ENCODE measurements around the gene TBC1D2.

Gene TBC1D2

GRCh38 chr9:98185021-98185567 lies 70.4 kb downstream of the TBC1D2 start:
- H3K4me2 ChIP-seq (ENCODE audit: low read length): no peak overlapping the region
- no peaks in the 10 kb centered on the region for H3K36me3 ChIP-seq (replicated peaks; ENCODE audit: low read depth, low read length)
- no peaks in the 10 kb centered on the region for H4K20me1 ChIP-seq (ENCODE audit: insufficient read depth, low read length)
- no peak overlapping the region for H2AFZ ChIP-seq (ENCODE audit: low read depth, low read length)
- H3K27me3 ChIP-seq (ENCODE audit: low read depth, low read length): peaks cover 7% of the 10 kb centered on the region; the same call in 1 of the 2 replicates
- TF ChIP-seq CTCF (IDR thresholded peaks at IDR 0.05; ENCODE audit: low read depth, low read length) (no peak), EZH2phosphoT487 (IDR thresholded peaks at IDR 0.05; ENCODE audit: low read depth) (no peak)
- no peaks in the 10 kb centered on the region for H3K4me1 ChIP-seq (ENCODE audit: low read length)
- no peak overlapping the region for H3K4me3 ChIP-seq (ENCODE audit: low read length)
- H3K9me3 ChIP-seq (ENCODE audit: insufficient read depth, low read length): no peaks in the 10 kb centered on the region
- no peak overlapping the region for H3K9ac ChIP-seq (ENCODE audit: low read length)
- no peaks in the 10 kb centered on the region for H3K79me2 ChIP-seq (ENCODE audit: low read length)
- H3K27ac ChIP-seq (ENCODE audit: low read length): no peak overlapping the region

- no peak overlapping the region for H3K9ac ChIP-seq (ENCODE audit: low read length)
- H3K4me1 ChIP-seq (ENCODE audit: low read length): no peaks in the 10 kb centered on the region
- no peak overlapping the region for H3K4me2 ChIP-seq (ENCODE audit: low read length)
- no peak overlapping the region for H3K4me3 ChIP-seq (ENCODE audit: low read length)
- H3K79me2 ChIP-seq (ENCODE audit: low read length): no peaks in the 10 kb centered on the region
- TF ChIP-seq CTCF (IDR thresholded peaks at IDR 0.05; ENCODE audit: low read depth, low read length) (no peak), EZH2phosphoT487 (IDR thresholded peaks at IDR 0.05; ENCODE audit: low read depth) (no peak)
- no peaks in the 10 kb centered on the region for H3K36me3 ChIP-seq (replicated peaks; ENCODE audit: low read depth, low read length)
- H4K20me1 ChIP-seq (ENCODE audit: insufficient read depth, low read length): no peaks in the 10 kb centered on the region
- H3K27me3 ChIP-seq (ENCODE audit: low read depth, low read length): peaks cover 4% of the 10 kb centered on the region; the same call in 1 of the 2 replicates
- no peak overlapping the region for H2AFZ ChIP-seq (ENCODE audit: low read depth, low read length)
- H3K9me3 ChIP-seq (ENCODE audit: insufficient read depth, low read length): no peaks in the 10 kb centered on the region
- no peak overlapping the region for H3K27ac ChIP-seq (ENCODE audit: low read length)
These were observed 71.1 kb downstream of the TBC1D2 start for GRCh38 chr9:98184326-98184725.

- H3K4me1 ChIP-seq (ENCODE audit: low read length): no peaks in the 10 kb centered on the region
- no peak overlapping the region for H3K9ac ChIP-seq (ENCODE audit: low read length)
- H3K4me2 ChIP-seq (ENCODE audit: low read length): no peak overlapping the region
- no peak overlapping the region for H3K27ac ChIP-seq (ENCODE audit: low read length)
- H3K4me3 ChIP-seq (ENCODE audit: low read length): no peak overlapping the region
- H3K79me2 ChIP-seq (ENCODE audit: low read length): no peaks in the 10 kb centered on the region
- no peak for TF ChIP-seq CTCF (IDR thresholded peaks at IDR 0.05; ENCODE audit: low read depth, low read length)
- no peak for TF ChIP-seq EZH2phosphoT487 (IDR thresholded peaks at IDR 0.05; ENCODE audit: low read depth)
- no peaks in the 10 kb centered on the region for H3K9me3 ChIP-seq (ENCODE audit: insufficient read depth, low read length)
- no peak overlapping the region for H2AFZ ChIP-seq (ENCODE audit: low read depth, low read length)
- no peaks in the 10 kb centered on the region for H3K36me3 ChIP-seq (replicated peaks; ENCODE audit: low read depth, low read length)
- H4K20me1 ChIP-seq (ENCODE audit: insufficient read depth, low read length): no peaks in the 10 kb centered on the region
- no peaks in the 10 kb centered on the region for H3K27me3 ChIP-seq (ENCODE audit: low read depth, low read length)
These were observed 72.4 kb downstream of the TBC1D2 start for GRCh38 chr9:98182889-98183599.

GRCh38 chr9:98182069-98182820 lies 73.2 kb downstream of the TBC1D2 start:
- no peak overlapping the region for H3K4me2 ChIP-seq (ENCODE audit: low read length)
- H3K4me1 ChIP-seq (ENCODE audit: low read length): no peaks in the 10 kb centered on the region
- H3K36me3 ChIP-seq (replicated peaks; ENCODE audit: low read depth, low read length): no peaks in the 10 kb centered on the region
- no peaks in the 10 kb centered on the region for H3K79me2 ChIP-seq (ENCODE audit: low read length)
- no peaks in the 10 kb centered on the region for H3K9me3 ChIP-seq (ENCODE audit: insufficient read depth, low read length)
- no peaks in the 10 kb centered on the region for H3K27me3 ChIP-seq (ENCODE audit: low read depth, low read length)
- no peak overlapping the region for H3K4me3 ChIP-seq (ENCODE audit: low read length)
- TF ChIP-seq EZH2phosphoT487 (IDR thresholded peaks at IDR 0.05; ENCODE audit: low read depth): no peak
- no peak for TF ChIP-seq CTCF (IDR thresholded peaks at IDR 0.05; ENCODE audit: low read depth, low read length)
- H2AFZ ChIP-seq (ENCODE audit: low read depth, low read length): no peak overlapping the region
- H3K9ac ChIP-seq (ENCODE audit: low read length): no peak overlapping the region
- no peak overlapping the region for H3K27ac ChIP-seq (ENCODE audit: low read length)
- H4K20me1 ChIP-seq (ENCODE audit: insufficient read depth, low read length): no peaks in the 10 kb centered on the region
